GF-D8 (cell line): ENCODE data around the gene MAGEF1.

Source experiments
- DNase-seq: peaks from one replicate; lab custom pipeline; 2025; lab: John Stamatoyannopoulos, UW

MAGEF1 gene

GRCh38 chr3:184725176-184725719 is 13.4 kb upstream of the MAGEF1 start:
- DNase-seq = no peak

- DNase-seq = no peak
Measured at GRCh38 chr3:184724699-184725098, 12.8 kb upstream of the MAGEF1 start.

DNA sequence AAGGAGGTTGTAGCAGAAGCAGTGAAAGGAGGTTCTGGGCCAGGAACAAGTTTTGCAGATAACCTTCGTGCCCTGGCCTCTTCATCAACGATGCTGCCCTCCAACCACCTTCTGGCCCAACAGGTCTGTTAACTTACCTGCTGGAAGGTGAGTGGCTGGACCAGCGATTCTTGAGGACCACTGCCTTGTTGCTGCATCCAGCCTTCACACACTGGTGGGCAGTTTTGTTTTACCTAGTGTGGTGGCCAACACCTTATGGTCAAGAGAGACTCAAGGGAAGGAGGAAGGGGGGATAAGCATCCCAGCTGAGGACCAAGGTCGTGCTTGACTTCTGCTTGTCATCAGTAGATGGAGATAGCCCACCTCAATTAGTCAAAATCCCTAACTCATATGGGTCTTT is 7.8 kb upstream of the MAGEF1 start:
- no peak for DNase-seq

DNA sequence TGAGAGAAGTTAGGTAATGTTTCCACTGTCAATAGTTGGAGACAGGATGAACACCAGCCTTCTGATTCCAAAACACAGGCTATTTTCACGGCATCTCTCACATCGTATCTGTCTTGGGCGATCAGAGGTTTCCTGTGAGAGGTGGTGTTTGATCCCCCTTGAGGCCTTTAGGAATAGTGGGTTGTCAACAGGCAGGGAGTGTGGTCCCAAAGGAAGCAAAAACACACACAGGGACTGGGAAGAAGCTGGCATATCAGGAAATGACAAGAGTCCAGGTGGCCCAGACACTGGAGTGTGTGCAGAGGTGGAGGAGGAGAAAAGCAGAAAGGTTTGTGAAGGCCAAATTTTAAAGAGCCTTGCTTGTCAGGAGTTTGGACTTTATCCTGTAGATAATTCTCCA is 6.6 kb upstream of the MAGEF1 start:
- no peak for DNase-seq

GRCh38 chr3:184717399-184717983 is 5.6 kb upstream of the MAGEF1 start:
- DNase-seq = no peak

GRCh38 chr3:184716622-184717398 is 4.9 kb upstream of the MAGEF1 start:
- no peak for DNase-seq

GRCh38 chr3:184715943-184716621 is 4.2 kb upstream of the MAGEF1 start:
- no peak for DNase-seq

DNA sequence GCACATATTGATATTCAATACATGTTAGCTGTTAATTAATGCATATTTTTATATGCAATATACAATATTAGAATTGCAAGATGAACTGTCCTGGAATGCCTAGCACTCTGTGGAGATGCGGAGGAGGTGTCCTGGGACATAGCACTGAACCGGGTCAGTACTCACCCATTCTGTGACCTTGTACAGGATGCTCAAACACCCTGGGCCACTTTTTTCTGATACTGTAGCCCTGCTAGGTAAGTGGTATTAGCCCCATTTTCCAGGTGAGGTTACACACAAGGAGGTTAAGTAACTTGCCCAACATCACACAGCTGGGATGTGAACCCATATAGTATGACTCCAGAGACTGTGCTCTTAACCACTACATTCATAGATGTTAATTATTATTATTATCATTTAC is 1.7 kb upstream of the MAGEF1 start:
- DNase-seq = no peak

- no peak for DNase-seq
Measured at GRCh38 chr3:184713040-184713355, 1.1 kb upstream of the MAGEF1 start.

DNA sequence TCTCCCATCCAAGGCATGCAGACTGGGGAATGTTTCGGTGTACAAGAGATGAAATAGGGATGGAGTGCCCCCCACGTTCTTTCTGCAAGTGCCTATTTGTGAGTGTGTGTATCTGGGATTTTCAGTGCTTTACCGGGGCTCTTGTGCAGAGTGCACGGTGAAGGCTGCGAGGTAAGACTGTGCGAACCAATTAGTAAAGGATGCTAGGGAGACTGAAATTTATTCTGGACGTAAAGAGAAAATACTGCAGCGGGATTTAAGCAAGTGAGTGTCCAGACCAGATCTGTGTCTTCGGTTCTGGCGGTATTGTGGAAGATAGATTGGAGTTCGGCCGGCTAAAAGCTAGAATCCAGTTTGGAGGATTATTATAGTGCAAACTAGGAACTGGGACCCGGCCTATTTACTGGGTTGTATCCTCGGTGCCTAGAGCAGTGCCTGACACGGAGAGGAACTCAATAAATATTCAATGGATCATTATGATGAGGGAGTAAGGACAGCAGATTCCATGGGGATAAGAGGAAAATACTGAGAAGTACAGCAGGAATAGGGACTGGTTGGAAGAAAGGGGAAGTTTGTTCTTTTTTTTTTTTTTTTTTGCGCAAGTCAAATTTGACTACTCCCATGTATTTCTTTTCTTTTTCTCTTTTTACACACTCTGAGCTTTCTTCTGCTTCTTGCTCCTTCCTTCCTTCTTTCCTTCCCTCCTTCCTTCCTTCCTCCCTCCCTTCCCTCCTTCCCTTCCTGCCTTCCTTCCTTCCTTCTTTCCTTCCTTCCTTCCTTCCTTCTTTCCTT is 580 bp upstream of the MAGEF1 start:
- no peak for DNase-seq

GRCh38 chr3:184710870-184711492 is 883 bp downstream of the MAGEF1 start:
- DNase-seq = peak; percentile 79

GRCh38 chr3:184703657-184704056 is 8.2 kb downstream of the MAGEF1 start:
- no peak for DNase-seq

GRCh38 chr3:184700759-184701158 is 11.1 kb downstream of the MAGEF1 start:
- DNase-seq = no peak

- no peak for DNase-seq
Measured at GRCh38 chr3:184697845-184698244, 14.0 kb downstream of the MAGEF1 start.

DNA sequence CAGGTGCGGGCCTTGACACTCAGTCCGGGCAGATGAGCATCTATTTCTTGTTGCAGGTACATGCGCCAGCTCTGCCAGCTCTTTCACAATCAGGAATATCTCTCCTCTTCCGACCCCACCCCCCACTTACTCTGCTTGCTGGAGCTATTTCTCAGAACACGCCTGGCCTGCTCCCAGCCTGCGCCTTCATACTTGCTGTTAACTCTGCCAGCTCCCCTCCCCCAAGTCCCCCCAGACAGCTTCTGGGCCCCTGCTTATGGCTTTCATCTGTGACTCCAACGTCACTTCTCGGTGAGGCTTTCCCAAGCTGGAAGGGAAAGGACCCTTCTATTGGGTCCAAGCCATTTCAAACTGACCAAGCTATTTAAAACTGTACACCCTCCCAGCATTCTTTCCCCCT is 15.2 kb downstream of the MAGEF1 start:
- DNase-seq = no peak

- DNase-seq = no peak
Measured at GRCh38 chr3:184694716-184695115, 17.1 kb downstream of the MAGEF1 start.

DNA sequence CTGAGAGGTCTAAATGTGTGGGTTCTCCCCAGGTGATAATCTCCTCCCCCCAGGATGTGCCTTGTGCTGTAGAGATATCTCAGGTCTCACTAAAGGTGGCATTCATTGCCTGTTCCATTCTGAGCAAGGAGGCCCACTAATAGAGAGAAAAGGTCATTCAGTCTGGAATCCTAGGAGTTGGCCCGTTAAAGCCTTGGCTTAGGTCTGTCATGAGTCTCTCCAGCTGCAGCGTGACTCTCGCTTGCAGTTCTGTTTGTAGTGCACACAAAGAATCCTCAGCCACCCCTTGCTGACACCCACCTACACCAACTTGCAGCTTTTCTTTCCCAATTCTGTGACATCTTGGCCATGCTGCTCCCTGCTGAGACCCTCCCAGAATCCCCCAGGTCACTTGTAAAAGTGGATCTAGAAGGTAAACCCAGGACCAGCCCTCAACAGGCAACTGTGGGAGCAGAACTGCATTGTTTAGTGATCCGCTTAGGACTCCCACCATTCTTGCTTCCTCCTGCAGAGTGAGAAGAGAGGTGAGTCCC is 17.7 kb downstream of the MAGEF1 start:
- no peak for DNase-seq

- DNase-seq = no peak
Measured at GRCh38 chr3:184693011-184693975, 18.6 kb downstream of the MAGEF1 start.

DNA sequence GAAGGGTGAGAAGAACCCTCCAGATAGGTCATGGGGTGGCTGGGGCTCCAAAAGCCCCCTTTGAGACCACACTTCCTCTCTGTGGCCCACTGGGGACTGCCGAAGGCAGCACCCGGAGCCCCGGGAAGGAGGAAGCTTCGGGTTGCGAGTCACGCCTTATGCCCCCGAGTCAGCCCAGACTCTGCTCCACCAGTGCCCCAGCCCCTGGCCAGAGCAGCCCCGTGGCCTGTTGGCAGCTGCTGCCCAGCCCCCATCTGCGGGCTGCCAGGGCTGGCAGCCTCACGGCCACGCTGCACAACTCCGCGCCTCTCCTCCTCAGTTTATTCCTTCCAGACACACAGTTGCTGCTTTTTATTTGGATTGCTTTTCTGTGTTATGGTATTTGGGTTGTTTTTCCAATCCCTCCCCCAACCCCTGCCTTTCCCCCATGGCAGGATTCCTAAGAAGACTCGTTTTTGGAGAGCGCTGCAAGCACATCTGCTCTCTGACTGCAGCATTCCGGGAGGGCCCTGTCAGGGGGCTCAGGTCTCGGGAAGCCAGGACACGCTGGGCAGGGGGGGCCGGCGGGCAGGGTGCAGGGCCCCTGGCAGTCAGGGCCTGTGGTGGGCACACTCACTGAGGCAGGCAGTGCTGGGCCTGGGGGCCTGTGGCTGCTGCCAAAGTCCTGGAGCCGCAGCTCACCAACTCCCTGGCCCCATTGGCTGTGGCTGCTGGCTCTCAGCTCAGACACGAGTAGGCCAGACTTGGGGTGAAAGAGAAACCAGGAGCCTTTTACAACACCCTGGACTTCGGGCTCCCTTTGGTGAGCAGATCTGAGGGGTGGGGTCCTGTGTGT is 20.2 kb downstream of the MAGEF1 start:
- no peak for DNase-seq
